ENCODE data around the gene RERE. TPM values are rescaled to one million over a fixed set of nuclear protein-coding genes. Genes with fewer than 3 reads are reported as not detected.

RERE gene
- total RNA-seq, 1 experiment from 2014 or later, result 40.6 TPM

GRCh38 chr1:8525558-8526275, 291.7 kb downstream of the RERE start:
- ATAC-seq (peak; percentile 95), DNase-seq (ENCODE audit: low read depth, low spot score) (peak; percentile 65)
- H3K9me2 ChIP-seq (ENCODE audit: insufficient read depth), result no peaks in the 10 kb centered on the region
- H3K27me3 ChIP-seq (ENCODE audit: insufficient read depth, low read length), result no peaks in the 10 kb centered on the region
- H3K9ac ChIP-seq (ENCODE audit: low read length), result peak overlapping the region; percentile 19
- no peaks in the 10 kb centered on the region for H3K36me3 ChIP-seq (ENCODE audit: control insufficient read depth in 1 of 2, insufficient read depth in 2 of 2, low read length in 2 of 2)
- peak overlapping the region; percentile 32 to 49 for H3K4me3 ChIP-seq (replicated peaks in 1 of 2; ENCODE audit: low read depth in 1 of 2, low read length in 2 of 2)
- CTCF ChIA-PET, result interaction anchor here (1.3 kb wide), 1 partner anchor 323 kb away, joined by 3 read pairs; no protein-coding TSS in a partner anchor
- intact Hi-C loops (cut with micrococcal nuclease), result no loop called here
- no peaks in the 10 kb centered on the region for H4K20me1 ChIP-seq (ENCODE audit: insufficient read depth)
- no peak overlapping the region for H2AFZ ChIP-seq (ENCODE audit: low read depth, low read length, poor library complexity, severe bottlenecking)
- peaks cover 9% of the 10 kb centered on the region; the same call in 1 of the 2 replicates for H3K79me2 ChIP-seq (ENCODE audit: insufficient read depth, low read length)
- POLR2A ChIA-PET, result interaction anchor here (1.0 kb wide), 1 partner anchor 19 kb away, joined by 4 read pairs; no protein-coding TSS in a partner anchor
- peak overlapping the region; percentile 74 for H3K4me2 ChIP-seq (ENCODE audit: low read length)
- no peaks in the 10 kb centered on the region for H3K9me3 ChIP-seq (ENCODE audit: control insufficient read depth in 1 of 2, insufficient read depth in 1 of 2, low read depth in 1 of 2, low read length in 2 of 2)
- RAD21 ChIA-PET (ENCODE audit: low non-redundant PET in 1 of 2, low total read pairs in 2 of 2, uncharacterized antibody in 2 of 2, unreplicated experiment in 2 of 2), result interaction anchor here (0.5 to 0.7 kb wide), 3 partner anchors 47 to 178 kb away, joined by 3 to 7 read pairs (median 4); no protein-coding TSS in a partner anchor
- H3K27ac ChIP-seq (ENCODE audit: low read depth, low read length), result 0 out of 2 replicates have a peak overlapping the region, but pooled peaks have one; percentile 0
- H3K4me1 ChIP-seq (ENCODE audit: control insufficient read depth in 1 of 2, insufficient read depth in 2 of 2, low read length in 2 of 2), result peaks cover 6 to 18% of the 10 kb centered on the region in 2 experiments; a peak in 3 of 4 replicates
- BruUV-seq (replicated peaks), result TSS peak; percentile 43
- TF ChIP-seq CTCF (IDR thresholded peaks at IDR 0.05 in 2 of 3, conservative IDR thresholded peaks at IDR 0.05 in 1 of 3; ENCODE audit: borderline replicate concordance in 1 of 3, insufficient read depth in 1 of 3, low read depth in 2 of 3, low read length in 2 of 3) (no peak), EZH2phosphoT487 (IDR thresholded peaks at IDR 0.05; ENCODE audit: borderline replicate concordance) (no peak), YY1 (IDR thresholded peaks at IDR 0.05; ENCODE audit: extremely low read depth, insufficient replicate concordance, low read depth, low read length) (peak; percentile 73), RAD21 (IDR thresholded peaks at IDR 0.05; ENCODE audit: low read depth) (0 out of 2 replicates have a peak, but pooled peaks have one; percentile 3), EZH2 (IDR thresholded peaks at IDR 0.05) (no peak), ZNF274 (IDR thresholded peaks at IDR 0.05; ENCODE audit: low read depth, low read length) (no peak), ELF1 (IDR thresholded peaks at IDR 0.05; ENCODE audit: borderline replicate concordance, low read depth) (peak; percentile 69), ATF3 (IDR thresholded peaks at IDR 0.05) (no peak), TCF7L2 (IDR thresholded peaks at IDR 0.05; ENCODE audit: borderline replicate concordance, extremely low read depth, insufficient read depth, insufficient read length) (no peak), POLR2AphosphoS5 (IDR thresholded peaks at IDR 0.05; ENCODE audit: low read depth, low read length) (peak; percentile 57), REST (IDR thresholded peaks at IDR 0.05; ENCODE audit: low read depth) (no peak), ZBTB33 (IDR thresholded peaks at IDR 0.05; ENCODE audit: extremely low read depth, insufficient replicate concordance, low read length) (no peak), FOSL1 (IDR thresholded peaks at IDR 0.05; ENCODE audit: low read depth) (no peak), POLR2A (IDR thresholded peaks at IDR 0.05; ENCODE audit: borderline replicate concordance, extremely low read depth, insufficient read depth, insufficient read length) (no peak), EGR1 (IDR thresholded peaks at IDR 0.05; ENCODE audit: low read depth) (no peak), JUND (IDR thresholded peaks at IDR 0.05) (no peak; the same call in 1 of the 2 replicates), SP1 (IDR thresholded peaks at IDR 0.05; ENCODE audit: low read depth) (peak; percentile 93)
